ENCODE data around the gene TULP1.

Gene TULP1

GRCh38 chr6:35497571-35498421 lies 14.9 kb downstream of the TULP1 start:
- Histone ChIP-seq H3K9me3 (ENCODE audit: insufficient read depth, low read depth, low read length) (no peaks in the 10 kb centered on the region), H3K4me1 (ENCODE audit: insufficient read depth, low read length, poor library complexity, severe bottlenecking) (peaks cover 16% of the 10 kb centered on the region), H2AFZ (ENCODE audit: low read length) (peak overlapping the region; percentile 69), H3K4me2 (ENCODE audit: low read depth, low read length, poor library complexity, severe bottlenecking) (peak overlapping the region; percentile 69), H3K4me3 (ENCODE audit: low read length, poor library complexity, severe bottlenecking) (peak overlapping the region; percentile 75), H3K9ac (ENCODE audit: low read depth, low read length, poor library complexity, severe bottlenecking) (no peak overlapping the region), H3K9me2 (replicated peaks; ENCODE audit: low read depth, low read length) (no peaks in the 10 kb centered on the region), H3K36me3 (ENCODE audit: insufficient read depth, low read length) (no peaks in the 10 kb centered on the region), H3K79me2 (ENCODE audit: insufficient read depth, low read length) (no peaks in the 10 kb centered on the region), H3F3A (ENCODE audit: low read depth) (no peaks in the 10 kb centered on the region), H4K20me1 (ENCODE audit: insufficient read depth, low read length, poor library complexity, severe bottlenecking) (no peaks in the 10 kb centered on the region), H3K27me3 (ENCODE audit: insufficient read depth, low read length, poor library complexity, severe bottlenecking) (peaks cover 10% of the 10 kb centered on the region)
- TF ChIP-seq EZH2phosphoT487 (IDR thresholded peaks at IDR 0.05; ENCODE audit: borderline replicate concordance) (no peak), CTCF (conservative IDR thresholded peaks at IDR 0.05; ENCODE audit: low read length) (no peak)

GRCh38 chr6:35496841-35497570 lies 15.7 kb downstream of the TULP1 start, which contains the start of gene TEAD3:
Gene TEAD3 (minus strand): TSS chr6:35497079.
- peaks cover 22% of the 10 kb centered on the region for H3K4me1 ChIP-seq (ENCODE audit: insufficient read depth, low read length, poor library complexity, severe bottlenecking)

More at GRCh38 chr6:35496841-35497570, 15.7 kb downstream of the TULP1 start, which contains the start of gene TEAD3:
- no peak for TF ChIP-seq CTCF (conservative IDR thresholded peaks at IDR 0.05; ENCODE audit: low read length)
- TF ChIP-seq EZH2phosphoT487 (IDR thresholded peaks at IDR 0.05; ENCODE audit: borderline replicate concordance) = no peak
- Histone ChIP-seq H4K20me1 (ENCODE audit: insufficient read depth, low read length, poor library complexity, severe bottlenecking) (no peaks in the 10 kb centered on the region), H3K27me3 (ENCODE audit: insufficient read depth, low read length, poor library complexity, severe bottlenecking) (peaks cover 10% of the 10 kb centered on the region), H3K79me2 (ENCODE audit: insufficient read depth, low read length) (no peaks in the 10 kb centered on the region), H3K4me3 (ENCODE audit: low read length, poor library complexity, severe bottlenecking) (peak within 1 kb of the TSS; percentile 75), H2AFZ (ENCODE audit: low read length) (peak within 1 kb of the TSS; percentile 69), H3K36me3 (ENCODE audit: insufficient read depth, low read length) (no peaks in the 10 kb centered on the region), H3F3A (ENCODE audit: low read depth) (no peaks in the 10 kb centered on the region), H3K9ac (ENCODE audit: low read depth, low read length, poor library complexity, severe bottlenecking) (no peak within 1 kb of the TSS), H3K9me2 (replicated peaks; ENCODE audit: low read depth, low read length) (no peaks in the 10 kb centered on the region), H3K4me2 (ENCODE audit: low read depth, low read length, poor library complexity, severe bottlenecking) (peak within 1 kb of the TSS; percentile 69), H3K9me3 (ENCODE audit: insufficient read depth, low read depth, low read length) (no peaks in the 10 kb centered on the region)

Measured in Loucy (cell line).